ENCODE results near the gene SERPINB5.
A peak's percentile ranks its signal among the peaks of the same experiment; 100 is the strongest.

SERPINB5 gene

DNA sequence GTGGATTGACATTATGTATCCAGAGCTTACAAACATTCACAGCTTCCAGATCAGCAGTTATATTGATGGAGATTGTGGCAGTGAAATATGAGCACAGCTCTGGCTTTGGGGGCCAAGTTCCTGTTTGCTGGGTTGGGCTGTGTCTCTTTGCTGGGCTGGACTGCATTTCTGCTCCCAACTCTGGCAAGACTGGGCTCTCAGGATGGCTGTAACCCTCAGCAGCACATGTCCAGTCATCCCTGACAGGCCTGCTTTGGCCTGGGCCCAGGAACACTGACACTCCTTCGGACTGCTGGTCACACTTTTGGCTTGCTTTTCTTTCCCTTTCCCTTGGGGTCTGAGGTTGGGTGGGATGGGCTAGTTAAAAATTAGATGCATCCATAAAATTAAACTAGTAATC, 36.5 kb upstream of the SERPINB5 start:
- DNase-seq (ENCODE audit: low spot score): no peak
- TF ChIP-seq, protein P1, sequence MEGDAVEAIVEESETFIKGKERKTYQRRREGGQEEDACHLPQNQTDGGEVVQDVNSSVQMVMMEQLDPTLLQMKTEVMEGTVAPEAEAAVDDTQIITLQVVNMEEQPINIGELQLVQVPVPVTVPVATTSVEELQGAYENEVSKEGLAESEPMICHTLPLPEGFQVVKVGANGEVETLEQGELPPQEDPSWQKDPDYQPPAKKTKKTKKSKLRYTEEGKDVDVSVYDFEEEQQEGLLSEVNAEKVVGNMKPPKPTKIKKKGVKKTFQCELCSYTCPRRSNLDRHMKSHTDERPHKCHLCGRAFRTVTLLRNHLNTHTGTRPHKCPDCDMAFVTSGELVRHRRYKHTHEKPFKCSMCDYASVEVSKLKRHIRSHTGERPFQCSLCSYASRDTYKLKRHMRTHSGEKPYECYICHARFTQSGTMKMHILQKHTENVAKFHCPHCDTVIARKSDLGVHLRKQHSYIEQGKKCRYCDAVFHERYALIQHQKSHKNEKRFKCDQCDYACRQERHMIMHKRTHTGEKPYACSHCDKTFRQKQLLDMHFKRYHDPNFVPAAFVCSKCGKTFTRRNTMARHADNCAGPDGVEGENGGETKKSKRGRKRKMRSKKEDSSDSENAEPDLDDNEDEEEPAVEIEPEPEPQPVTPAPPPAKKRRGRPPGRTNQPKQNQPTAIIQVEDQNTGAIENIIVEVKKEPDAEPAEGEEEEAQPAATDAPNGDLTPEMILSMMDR (IDR thresholded peaks at IDR 0.05; ENCODE audit: extremely low read depth, missing control alignments): no peak

DNA sequence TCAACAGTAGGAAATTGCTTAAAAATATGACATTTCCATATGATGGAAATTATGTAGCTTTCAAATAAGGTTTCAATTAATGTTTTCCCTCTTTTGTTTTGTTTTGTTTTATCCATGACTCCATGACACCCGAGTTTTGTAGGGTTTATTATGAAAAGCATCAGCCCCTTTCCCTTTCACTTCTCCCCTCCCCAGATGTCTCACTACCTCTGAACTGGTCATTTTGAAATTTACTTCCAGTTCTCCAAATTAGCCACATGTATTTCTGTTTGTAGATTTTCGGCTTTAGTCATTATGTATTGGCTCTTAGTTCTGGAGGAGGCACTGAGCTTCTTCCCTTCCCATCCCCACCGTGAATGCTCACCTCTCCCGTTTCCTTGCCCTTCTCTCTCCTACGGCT, 35.9 kb upstream of the SERPINB5 start:
- DNase-seq (ENCODE audit: low spot score): no peak
- TF ChIP-seq, protein P1 (IDR thresholded peaks at IDR 0.05; ENCODE audit: extremely low read depth, missing control alignments): no peak

DNA sequence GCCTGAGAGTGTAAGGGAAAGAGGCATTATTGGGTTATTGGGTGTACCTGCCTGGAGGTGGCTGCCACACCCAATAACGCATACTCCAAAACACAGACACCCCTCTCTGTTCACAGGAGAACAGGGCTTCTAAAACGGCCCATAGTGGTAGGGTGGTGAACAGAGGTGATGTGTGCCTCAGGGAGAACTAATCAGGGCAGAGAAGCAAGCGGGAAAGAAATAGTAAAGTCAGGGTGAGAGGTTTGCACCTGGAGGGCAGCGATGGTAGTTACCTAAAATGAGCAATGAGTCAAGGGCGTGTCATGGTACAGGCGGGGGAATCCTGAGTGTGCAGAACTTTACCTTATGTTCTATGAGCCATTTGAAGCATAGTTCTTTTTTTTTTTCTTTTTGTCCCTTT, 32.9 kb upstream of the SERPINB5 start:
- TF ChIP-seq, protein P1 (IDR thresholded peaks at IDR 0.05; ENCODE audit: extremely low read depth, missing control alignments): no peak
- DNase-seq (ENCODE audit: low spot score): no peak

DNA sequence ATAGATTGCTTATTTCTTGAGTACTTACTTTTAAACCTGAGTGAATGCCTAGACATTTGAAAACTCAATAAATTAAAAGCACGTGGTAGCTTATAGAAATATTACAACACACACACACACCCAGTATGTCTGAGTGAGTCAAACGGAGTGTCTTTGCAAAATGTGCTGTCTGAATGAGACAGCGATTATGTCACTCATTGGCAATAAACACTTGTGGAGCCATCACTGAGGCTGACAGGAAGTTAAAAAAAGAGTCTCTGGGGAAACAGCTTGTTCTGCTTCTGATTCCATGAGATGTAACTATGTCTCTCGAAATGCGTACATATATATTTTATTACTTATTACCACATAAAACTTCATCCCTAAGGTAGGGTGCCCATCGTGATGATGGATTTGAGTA, 32.2 kb upstream of the SERPINB5 start:
- TF ChIP-seq, protein P1 (IDR thresholded peaks at IDR 0.05; ENCODE audit: extremely low read depth, missing control alignments): no peak
- DNase-seq (ENCODE audit: low spot score): peak; percentile 41

DNA sequence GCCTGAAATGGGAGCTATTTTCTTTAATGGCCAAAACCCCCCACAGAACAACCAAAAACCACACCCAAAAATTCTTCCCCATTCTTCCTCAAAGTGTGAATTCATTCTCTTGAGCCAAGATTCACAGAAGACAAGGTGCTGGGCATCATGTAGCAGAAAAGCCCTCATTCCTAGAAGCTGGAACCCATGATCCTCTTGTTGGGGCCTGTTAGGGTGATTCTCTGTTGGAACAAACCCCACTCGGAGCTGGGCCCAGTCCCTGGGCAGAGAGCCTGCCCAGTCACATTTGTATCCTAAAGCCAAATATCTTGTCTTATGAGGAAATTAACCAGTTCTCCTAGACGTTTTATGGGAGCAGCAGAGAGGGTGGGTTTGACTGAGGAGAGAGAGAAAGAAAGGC, 31.7 kb upstream of the SERPINB5 start:
- TF ChIP-seq, protein P1 (IDR thresholded peaks at IDR 0.05; ENCODE audit: extremely low read depth, missing control alignments): no peak
- DNase-seq (ENCODE audit: low spot score): no peak

DNA sequence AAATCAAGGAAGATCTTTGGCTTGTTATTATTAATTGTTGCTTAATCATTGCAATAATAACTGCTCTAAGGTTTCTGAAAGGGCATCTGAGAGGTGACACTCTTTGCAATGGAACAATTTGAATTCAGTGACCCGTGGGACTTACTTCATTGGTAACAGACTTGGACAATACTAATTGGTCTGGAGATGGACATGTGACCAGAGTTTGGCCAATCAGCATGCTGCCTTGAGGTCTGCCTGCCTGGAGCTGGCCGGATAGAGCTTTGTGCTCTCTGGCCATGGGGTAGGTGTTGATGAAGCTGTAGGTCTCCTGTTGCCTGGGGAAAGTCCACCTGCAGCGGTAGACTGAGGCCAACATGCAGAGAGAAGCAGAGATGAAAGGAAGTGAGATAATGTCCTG, 30.5 kb upstream of the SERPINB5 start:
- DNase-seq (ENCODE audit: low spot score): no peak
- TF ChIP-seq, protein P1 (IDR thresholded peaks at IDR 0.05; ENCODE audit: extremely low read depth, missing control alignments): no peak

DNA sequence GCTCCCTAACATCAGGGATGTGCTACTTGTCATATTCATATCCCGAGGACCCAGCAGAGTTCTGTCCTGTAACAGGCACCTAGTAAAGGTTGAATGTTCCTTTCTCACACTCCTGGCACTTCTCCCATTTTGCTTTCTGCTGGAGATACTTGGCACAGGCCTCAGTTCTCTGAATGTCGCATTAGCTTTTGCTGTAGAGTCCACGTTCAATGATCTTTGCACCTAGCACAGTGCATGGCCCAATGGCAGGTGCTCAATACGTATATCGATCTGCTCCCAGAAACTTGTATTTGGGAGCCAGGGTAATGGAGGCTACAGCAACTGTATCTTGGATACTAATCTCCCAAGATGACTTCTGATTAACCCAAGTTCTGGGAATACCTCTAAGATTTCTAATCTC, 29.7 kb upstream of the SERPINB5 start:
- TF ChIP-seq, protein P1 (IDR thresholded peaks at IDR 0.05; ENCODE audit: extremely low read depth, missing control alignments): no peak
- no peak for DNase-seq (ENCODE audit: low spot score)

Data from GM20000 (cell line).